SK-N-MC (cell line): ENCODE measurements around the gene GIGYF2.

ENCODE experiments used
- EZH2 ChIP-seq: fragments of 200-600 bp; sonication (generic); IDR thresholded peaks from one replicate; pipeline ENCODE4 v1.6.1; 2017; ENCODE audit warnings: antibody characterized with exemption
- FOXP2 ChIP-seq: optimal IDR thresholded peaks from 2 replicates; pipeline ENCODE3; 2011; ENCODE audit warnings: mild to moderate bottlenecking, moderate library complexity; ENCODE audit not compliant: insufficient read depth; ENCODE audit errors: extremely low read length, control extremely low read depth
- POLR2AphosphoS5 ChIP-seq: IDR thresholded peaks from 2 replicates; pipeline ENCODE4 v1.6.1; 2012; ENCODE audit warnings: mild to moderate bottlenecking, low read depth, low read length, borderline replicate concordance

DNA sequence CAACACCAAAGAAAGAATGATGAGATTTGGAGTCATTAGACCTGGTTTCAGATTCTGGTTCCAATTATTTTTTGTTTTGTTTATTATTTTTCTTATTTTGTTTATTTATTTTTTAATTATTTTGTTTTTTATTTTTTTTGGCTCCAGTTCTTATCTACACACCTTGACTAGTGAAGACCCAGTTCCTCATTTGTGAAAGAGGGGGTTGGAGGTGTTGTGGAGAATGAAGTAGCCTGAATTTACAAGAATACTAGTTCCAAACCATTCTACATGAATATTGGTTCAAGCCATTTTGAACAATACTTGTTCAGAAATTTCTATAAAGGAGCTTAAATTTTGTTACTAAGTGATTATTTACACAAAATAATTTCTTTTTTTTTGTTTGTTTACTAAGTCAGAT is 86.1 kb downstream of the GIGYF2 start:
- TF ChIP-seq EZH2 (no peak), POLR2AphosphoS5 (no peak), FOXP2 (no peak)
